Thoracic aorta (tissue), 2 donors: ENCODE data around the gene ARMH3. TPM values are rescaled to one million over a fixed set of nuclear protein-coding genes. Genes with fewer than 3 reads are reported as not detected.

ENCODE experiments used
- ATAC-seq: fragments of 150-250 bp; one replicate; pipeline ENCODE4 v1.8.0; 2017; ENCODE audit warnings: low read depth; ENCODE audit not compliant: insufficient number of reproducible peaks, low FRiP score
- DNase-seq: peaks from one replicate; pipeline ENCODE4 v3.0.0-alpha.2; 2020; ENCODE audit warnings: low spot score
- H3K27ac ChIP-seq, 2 donors: fragments of 200-600 bp; sonication (generic); 1 replicate in 1 of 2; 2 replicates in 1 of 2; pipeline ENCODE4 v1.5.1; 2016; ENCODE audit warnings: mild to moderate bottlenecking in 2 of 2, moderate library complexity in 2 of 2
- H3K27me3 ChIP-seq: fragments of 200-600 bp; sonication (generic); replicated peaks from 2 replicates; pipeline ENCODE4 v1.6.0; 2016; ENCODE audit warnings: mild to moderate bottlenecking; ENCODE audit not compliant: insufficient read depth
- H3K36me3 ChIP-seq: fragments of 200-600 bp; sonication (generic); one replicate; pipeline ENCODE4 v1.5.1; 2016
- H3K4me1 ChIP-seq, 2 donors: fragments of 200-600 bp; sonication (generic); 1 replicate in 1 of 2; 2 replicates in 1 of 2; pipeline versions ENCODE4 v1.5.1 to v1.6.0; 2016; ENCODE audit warnings: low read depth in 2 of 2, mild to moderate bottlenecking in 1 of 2; ENCODE audit not compliant: control insufficient read depth in 1 of 2
- H3K4me3 ChIP-seq: fragments of 200-600 bp; sonication (generic); 2 replicates; pipeline ENCODE4 v1.5.1; 2016; ENCODE audit warnings: mild to moderate bottlenecking
- H3K9me3 ChIP-seq: fragments of 200-600 bp; sonication (generic); 2 replicates; pipeline ENCODE4 v1.5.1; 2016
- CTCF ChIP-seq: fragments of 200-600 bp; sonication (generic); IDR thresholded peaks from one replicate; pipeline ENCODE4 v1.5.1; 2019; ENCODE audit warnings: antibody characterized with exemption
- total RNA-seq, 2 donors: library from RNA; depleted of rRNA; stranded (reverse); fragments of >200 nt; gene quantifications; one replicate each; pipeline versions ENCODE4 v1.1.0 to v1.2.3, GENCODE V29; 2016

ARMH3 gene
- total RNA-seq, 2 donors from 2014 or later = 21.1 TPM

- Histone ChIP-seq H3K9me3 (no peaks in the 10 kb centered on the region), H3K27me3 (no peaks in the 10 kb centered on the region), H3K4me1 (peaks cover 29 to 48% of the 10 kb centered on the region in 2 donors), H3K36me3 (no peaks in the 10 kb centered on the region), H3K27ac (no peak overlapping the region), H3K4me3 (no peak overlapping the region)
- no peak for DNase-seq
- no peak for ATAC-seq
- TF ChIP-seq CTCF = no peak
These were observed 115.1 kb downstream of the ARMH3 start for GRCh38 chr10:101940916-101941315.

- Histone ChIP-seq H3K27ac (peak overlapping the region; percentile 57 to 77), H3K4me3 (peak overlapping the region; percentile 4), H3K9me3 (no peaks in the 10 kb centered on the region), H3K36me3 (no peaks in the 10 kb centered on the region), H3K27me3 (no peaks in the 10 kb centered on the region), H3K4me1 (peaks cover 29 to 48% of the 10 kb centered on the region in 2 donors)
- DNase-seq (no peak), ATAC-seq (no peak)
- no peak for TF ChIP-seq CTCF
These were observed 116.2 kb downstream of the ARMH3 start for GRCh38 chr10:101939729-101940128.

- Histone ChIP-seq H3K27ac (peak overlapping the region; percentile 57 to 77), H3K9me3 (no peaks in the 10 kb centered on the region), H3K27me3 (no peaks in the 10 kb centered on the region), H3K4me3 (peak overlapping the region; percentile 4), H3K4me1 (peaks cover 29 to 48% of the 10 kb centered on the region in 2 donors), H3K36me3 (no peaks in the 10 kb centered on the region)
- DNase-seq (no peak), ATAC-seq (peak; percentile 27)
- no peak for TF ChIP-seq CTCF
These were observed 116.8 kb downstream of the ARMH3 start for GRCh38 chr10:101939008-101939648.

GRCh38 chr10:101938305-101939007 lies 117.5 kb downstream of the ARMH3 start:
- ATAC-seq (no peak), DNase-seq (no peak)
- TF ChIP-seq CTCF = no peak
- Histone ChIP-seq H3K9me3 (no peaks in the 10 kb centered on the region), H3K36me3 (no peaks in the 10 kb centered on the region), H3K4me3 (no peak overlapping the region), H3K27me3 (no peaks in the 10 kb centered on the region), H3K27ac (peak overlapping the region; percentile 57 to 77), H3K4me1 (peaks cover 29 to 48% of the 10 kb centered on the region in 2 donors)

- DNase-seq (no peak), ATAC-seq (no peak)
- no peak overlapping the region for H3K27ac ChIP-seq
- no peak overlapping the region for H3K4me3 ChIP-seq
- no peaks in the 10 kb centered on the region for H3K36me3 ChIP-seq
- H3K9me3 ChIP-seq = no peaks in the 10 kb centered on the region
- H3K27me3 ChIP-seq = no peaks in the 10 kb centered on the region
- no peak for TF ChIP-seq CTCF
- peaks cover 24 to 32% of the 10 kb centered on the region in 2 donors for H3K4me1 ChIP-seq
These were observed 120.5 kb downstream of the ARMH3 start for GRCh38 chr10:101935431-101935830.
